ENCODE results near the gene DIP2C. TPM values are rescaled to one million over a fixed set of nuclear protein-coding genes. Genes with fewer than 3 reads are reported as not detected.
"Not testable (repeated sequence)": the region's sequence is repeated elsewhere in the genome, so short reads cannot be mapped to it uniquely, and the experiment has no call there.

The DIP2C gene
- total RNA-seq, 1 donor from 2014 or later: 23.1 TPM

- no peak for DNase-seq (ENCODE audit: extremely low spot score, unreplicated experiment)
- Mint-ChIP-seq H3K9me3 (peaks cover 2% of the 10 kb centered on the region), H3K27ac (no peak overlapping the region), H3K27me3 (peaks cover 30% of the 10 kb centered on the region), H3K4me3 (no peak overlapping the region), H3K36me3 (no peaks in the 10 kb centered on the region), H3K4me1 (ENCODE audit: unreplicated experiment) (no peaks in the 10 kb centered on the region)
- TF ChIP-seq CTCF (conservative IDR thresholded peaks at IDR 0.05): no peak
Observed at GRCh38 chr10:707861-708260, 18.4 kb upstream of the DIP2C start.

- peaks cover 32% of the 10 kb centered on the region for H3K27me3 Mint-ChIP-seq
Observed at GRCh38 chr10:707456-707855, 18.0 kb upstream of the DIP2C start.

GRCh38 chr10:703118-703517, 13.7 kb upstream of the DIP2C start:
- Mint-ChIP-seq H3K27ac (no peak overlapping the region), H3K9me3 (peaks cover 4% of the 10 kb centered on the region), H3K4me1 (ENCODE audit: unreplicated experiment) (no peaks in the 10 kb centered on the region), H3K4me3 (no peak overlapping the region), H3K27me3 (peaks cover 50% of the 10 kb centered on the region), H3K36me3 (no peaks in the 10 kb centered on the region)
- no peak for TF ChIP-seq CTCF (conservative IDR thresholded peaks at IDR 0.05)
- DNase-seq (ENCODE audit: extremely low spot score, unreplicated experiment): no peak

More at GRCh38 chr10:707456-707855, 18.0 kb upstream of the DIP2C start:
- H3K4me1 Mint-ChIP-seq (ENCODE audit: unreplicated experiment): no peaks in the 10 kb centered on the region
- peaks cover 4% of the 10 kb centered on the region for H3K9me3 Mint-ChIP-seq
- TF ChIP-seq CTCF (conservative IDR thresholded peaks at IDR 0.05): no peak
- H3K27ac Mint-ChIP-seq: no peak overlapping the region
- no peaks in the 10 kb centered on the region for H3K36me3 Mint-ChIP-seq
- H3K4me3 Mint-ChIP-seq: no peak overlapping the region
- no peak for DNase-seq (ENCODE audit: extremely low spot score, unreplicated experiment)

GRCh38 chr10:700183-700582, 10.7 kb upstream of the DIP2C start:
- peaks cover 37% of the 10 kb centered on the region for H3K27me3 Mint-ChIP-seq
- not testable (repeated sequence) for H3K9me3 Mint-ChIP-seq; H3K36me3 Mint-ChIP-seq; H3K4me1 Mint-ChIP-seq (ENCODE audit: unreplicated experiment); H3K4me3 Mint-ChIP-seq; H3K27ac Mint-ChIP-seq; DNase-seq (ENCODE audit: extremely low spot score, unreplicated experiment)

- no peak overlapping the region for H3K4me3 Mint-ChIP-seq
- TF ChIP-seq CTCF (conservative IDR thresholded peaks at IDR 0.05): no peak
- peaks cover 29% of the 10 kb centered on the region for H3K27me3 Mint-ChIP-seq
- H3K27ac Mint-ChIP-seq: no peak overlapping the region
- no peaks in the 10 kb centered on the region for H3K9me3 Mint-ChIP-seq
- DNase-seq (ENCODE audit: extremely low spot score, unreplicated experiment): no peak
- no peaks in the 10 kb centered on the region for H3K36me3 Mint-ChIP-seq
- H3K4me1 Mint-ChIP-seq (ENCODE audit: unreplicated experiment): peaks cover 10% of the 10 kb centered on the region
Observed at GRCh38 chr10:697097-697875, 7.8 kb upstream of the DIP2C start.

GRCh38 chr10:695396-695795, 5.9 kb upstream of the DIP2C start:
- no peak for TF ChIP-seq CTCF (conservative IDR thresholded peaks at IDR 0.05)

More at GRCh38 chr10:695396-695795, 5.9 kb upstream of the DIP2C start:
- peaks cover 24% of the 10 kb centered on the region for H3K27me3 Mint-ChIP-seq
- H3K9me3 Mint-ChIP-seq: no peaks in the 10 kb centered on the region
- H3K36me3 Mint-ChIP-seq: no peaks in the 10 kb centered on the region
- no peak for DNase-seq (ENCODE audit: extremely low spot score, unreplicated experiment)
- no peak overlapping the region for H3K4me3 Mint-ChIP-seq
- H3K4me1 Mint-ChIP-seq (ENCODE audit: unreplicated experiment): peaks cover 12% of the 10 kb centered on the region
- H3K27ac Mint-ChIP-seq: no peak overlapping the region

Measured in type B pancreatic cell (in vitro differentiated cells).